OCI-LY1 (cell line): ENCODE results near the gene TRAPPC3.
A peak's percentile ranks its signal among the peaks of the same experiment; 100 is the strongest.

Experiments used
- H2AFZ ChIP-seq: fragments of 200-600 bp; sonication (generic), shearing (Covaris generic); 2 replicates; pipeline ENCODE4 v1.6.0; 2014; ENCODE audit warnings: antibody characterized with exemption, mild to moderate bottlenecking, low read length
- H3F3A ChIP-seq: fragments of 200-600 bp; sonication (generic), shearing (Covaris generic); 2 replicates; pipeline ENCODE4 v1.6.0; 2014; ENCODE audit warnings: mild to moderate bottlenecking, antibody characterized with exemption, low read length, moderate library complexity; ENCODE audit not compliant: insufficient read depth
- H3K27ac ChIP-seq: fragments of 200-600 bp; sonication (generic); 2 replicates; pipeline ENCODE4 v1.5.1; 2014; ENCODE audit warnings: low read length, mixed run types, mild to moderate bottlenecking, low read depth; ENCODE audit not compliant: poor library complexity, severe bottlenecking
- H3K27me3 ChIP-seq: fragments of 200-600 bp; sonication (generic); 2 replicates; pipeline ENCODE4 v1.6.0; 2014; ENCODE audit warnings: antibody characterized with exemption, mild to moderate bottlenecking, low read length, moderate library complexity; ENCODE audit not compliant: insufficient read depth
- H3K36me3 ChIP-seq: fragments of 200-600 bp; sonication (generic); 2 replicates; pipeline ENCODE4 v1.6.1; 2014; ENCODE audit warnings: mild to moderate bottlenecking, antibody characterized with exemption, low read length, moderate library complexity, mixed read lengths; ENCODE audit not compliant: insufficient read depth
- H3K4me1 ChIP-seq: fragments of 200-600 bp; sonication (generic); 2 replicates; pipeline ENCODE4 v1.5.1; 2014; ENCODE audit warnings: mild to moderate bottlenecking, low read length, moderate library complexity; ENCODE audit not compliant: insufficient read depth, severe bottlenecking
- H3K4me2 ChIP-seq: fragments of 200-600 bp; sonication (generic), shearing (Covaris generic); 2 replicates; pipeline ENCODE4 v1.6.1; 2014; ENCODE audit warnings: low read length
- H3K4me3 ChIP-seq: fragments of 200-600 bp; sonication (generic); 2 replicates; pipeline ENCODE4 v1.5.1; 2014; ENCODE audit warnings: low read length, low read depth, mild to moderate bottlenecking, mixed read lengths; ENCODE audit not compliant: poor library complexity, severe bottlenecking
- H3K79me2 ChIP-seq: fragments of 200-600 bp; shearing (Covaris generic); 2 replicates; pipeline ENCODE4 v1.6.1; 2016; ENCODE audit warnings: mixed run types, low read length, mixed read lengths; ENCODE audit not compliant: insufficient read depth
- H3K9ac ChIP-seq: fragments of 200-600 bp; sonication (generic), shearing (Covaris generic); 2 replicates; pipeline ENCODE4 v1.6.1; 2014; ENCODE audit warnings: mild to moderate bottlenecking, low read length, mixed read lengths
- H3K9me2 ChIP-seq: fragments of 200-600 bp; sonication (generic), shearing (Covaris generic); 2 replicates; pipeline ENCODE4 v1.6.1; 2014; ENCODE audit warnings: low read depth, mild to moderate bottlenecking, low read length, mixed read lengths
- H3K9me3 ChIP-seq: fragments of 200-600 bp; shearing (Covaris generic); 2 replicates; pipeline ENCODE4 v1.6.1; 2014; ENCODE audit warnings: low read length, mixed read lengths
- H4K20me1 ChIP-seq: fragments of 200-600 bp; sonication (generic), shearing (Covaris generic); 2 replicates; pipeline ENCODE4 v1.6.0; 2016; ENCODE audit warnings: mild to moderate bottlenecking, low read length; ENCODE audit not compliant: insufficient read depth
- EZH2 ChIP-seq: fragments of 200-600 bp; sonication (generic), shearing (Covaris generic); IDR thresholded peaks from 2 replicates; pipeline ENCODE4 v1.8.0; 2017; ENCODE audit warnings: borderline replicate concordance, mixed run types, mild to moderate bottlenecking, antibody characterized with exemption, low read length, moderate library complexity, mixed read lengths
- TF ChIP-seq, protein P1 (sequence below): fragments of 200-600 bp; sonication (generic), shearing (Covaris generic); IDR thresholded peaks from 2 replicates; pipeline ENCODE4 v1.5.1; 2017; ENCODE audit warnings: mild to moderate bottlenecking, antibody characterized with exemption, low read length, moderate library complexity, mixed read lengths

TRAPPC3 gene

GRCh38 chr1:36162680-36163239 is 13.5 kb upstream of the TRAPPC3 start:
- H3K27ac ChIP-seq: peak overlapping the region; percentile 85
- no peak overlapping the region for H2AFZ ChIP-seq
- H3K36me3 ChIP-seq: peaks cover 7% of the 10 kb centered on the region; the same call in 1 of the 2 replicates
- H3F3A ChIP-seq: no peaks in the 10 kb centered on the region
- H3K4me1 ChIP-seq: peaks cover 93% of the 10 kb centered on the region
- H3K79me2 ChIP-seq: peaks cover 41% of the 10 kb centered on the region
- TF ChIP-seq, protein P1, sequence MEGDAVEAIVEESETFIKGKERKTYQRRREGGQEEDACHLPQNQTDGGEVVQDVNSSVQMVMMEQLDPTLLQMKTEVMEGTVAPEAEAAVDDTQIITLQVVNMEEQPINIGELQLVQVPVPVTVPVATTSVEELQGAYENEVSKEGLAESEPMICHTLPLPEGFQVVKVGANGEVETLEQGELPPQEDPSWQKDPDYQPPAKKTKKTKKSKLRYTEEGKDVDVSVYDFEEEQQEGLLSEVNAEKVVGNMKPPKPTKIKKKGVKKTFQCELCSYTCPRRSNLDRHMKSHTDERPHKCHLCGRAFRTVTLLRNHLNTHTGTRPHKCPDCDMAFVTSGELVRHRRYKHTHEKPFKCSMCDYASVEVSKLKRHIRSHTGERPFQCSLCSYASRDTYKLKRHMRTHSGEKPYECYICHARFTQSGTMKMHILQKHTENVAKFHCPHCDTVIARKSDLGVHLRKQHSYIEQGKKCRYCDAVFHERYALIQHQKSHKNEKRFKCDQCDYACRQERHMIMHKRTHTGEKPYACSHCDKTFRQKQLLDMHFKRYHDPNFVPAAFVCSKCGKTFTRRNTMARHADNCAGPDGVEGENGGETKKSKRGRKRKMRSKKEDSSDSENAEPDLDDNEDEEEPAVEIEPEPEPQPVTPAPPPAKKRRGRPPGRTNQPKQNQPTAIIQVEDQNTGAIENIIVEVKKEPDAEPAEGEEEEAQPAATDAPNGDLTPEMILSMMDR: no peak
- no peak for TF ChIP-seq EZH2
- H3K9ac ChIP-seq: no peak overlapping the region; the same call in 1 of the 2 replicates
- no peaks in the 10 kb centered on the region for H3K9me2 ChIP-seq
- no peaks in the 10 kb centered on the region for H3K9me3 ChIP-seq
- H3K4me3 ChIP-seq: no peak overlapping the region
- no peaks in the 10 kb centered on the region for H3K27me3 ChIP-seq
- H3K4me2 ChIP-seq: no peak overlapping the region
- H4K20me1 ChIP-seq: no peaks in the 10 kb centered on the region

DNA sequence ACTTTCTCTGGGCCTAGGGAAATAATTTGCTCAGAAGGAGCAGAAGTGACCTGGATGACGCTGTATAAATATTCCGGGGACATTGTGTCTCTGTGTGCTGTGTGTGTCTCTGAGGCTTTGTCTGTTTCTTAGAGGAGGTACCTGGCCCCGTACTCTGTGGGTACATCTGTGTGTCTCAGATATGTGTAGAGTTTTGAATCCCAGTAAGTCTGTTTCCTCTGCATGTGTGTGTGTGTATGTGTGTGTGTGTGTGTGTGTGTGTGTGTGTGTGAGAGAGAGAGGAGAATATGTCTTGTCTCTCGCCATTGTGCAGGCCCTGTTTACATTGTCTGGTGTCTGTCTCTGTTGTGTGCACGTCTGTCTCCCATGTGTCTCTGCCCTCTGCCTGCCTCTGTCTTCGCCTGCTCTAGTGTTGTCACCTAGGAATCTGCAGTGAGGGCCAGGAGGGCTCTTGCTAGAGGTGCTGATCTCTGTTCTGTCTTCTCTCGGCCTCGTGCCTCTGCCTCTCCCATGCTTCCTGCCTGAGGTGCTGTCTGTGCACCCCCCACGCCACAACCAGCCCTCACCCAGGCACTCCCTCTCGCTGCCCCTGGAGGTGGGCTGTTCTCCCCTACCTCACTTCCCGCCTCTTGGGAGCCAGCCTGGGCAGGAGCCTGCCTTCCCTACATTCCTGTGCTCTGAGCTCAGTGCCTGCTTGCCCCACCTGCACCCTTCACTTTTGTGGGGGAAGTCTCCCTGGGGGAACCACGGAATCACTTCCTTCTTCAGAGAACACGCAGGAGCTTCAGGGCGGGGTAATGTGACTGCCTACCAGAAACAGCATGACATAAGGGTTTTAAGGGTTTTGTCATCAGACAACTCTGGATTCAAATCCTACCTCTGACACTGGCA is 12.6 kb upstream of the TRAPPC3 start:
- TF ChIP-seq EZH2: no peak
- TF ChIP-seq, protein P1: no peak
- no peaks in the 10 kb centered on the region for H4K20me1 ChIP-seq

DNA sequence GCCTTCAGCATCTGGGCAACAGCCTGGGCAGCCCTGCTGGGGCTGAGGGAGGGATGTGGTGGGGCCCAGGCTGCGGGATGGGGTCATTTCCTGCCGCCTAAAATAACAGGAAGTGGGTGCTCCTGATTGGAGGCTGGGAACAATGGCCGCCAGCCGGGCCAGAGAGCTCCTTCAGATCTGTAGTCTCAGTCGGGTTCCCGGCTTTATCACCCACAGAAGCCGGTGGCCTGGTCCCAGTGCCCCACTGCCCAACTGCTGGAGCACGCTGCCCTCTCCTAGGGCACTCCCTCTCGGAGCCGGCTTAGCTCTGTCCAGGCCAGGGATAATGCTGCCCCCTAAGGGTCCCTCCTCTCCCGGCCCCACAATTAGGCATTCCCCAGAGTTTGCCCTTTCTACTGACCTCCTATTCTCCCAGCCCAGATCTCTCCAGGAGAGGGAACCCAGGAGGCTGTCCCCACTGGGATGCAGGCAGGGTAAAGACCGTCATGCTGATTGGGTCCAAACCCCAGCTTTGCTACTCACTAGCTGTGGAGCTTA is 11.7 kb upstream of the TRAPPC3 start:
- Histone ChIP-seq H3K9ac (peak overlapping the region; percentile 50), H3K27me3 (no peaks in the 10 kb centered on the region), H3K4me2 (peak overlapping the region; percentile 74), H3K4me1 (peaks cover 84% of the 10 kb centered on the region), H3K4me3 (peak overlapping the region; percentile 40), H3K9me3 (no peaks in the 10 kb centered on the region), H3K79me2 (peaks cover 50% of the 10 kb centered on the region), H3K27ac (peak overlapping the region; percentile 85), H3K9me2 (no peaks in the 10 kb centered on the region), H2AFZ (no peak overlapping the region), H4K20me1 (no peaks in the 10 kb centered on the region), H3K36me3 (no peaks in the 10 kb centered on the region), H3F3A (no peaks in the 10 kb centered on the region)
- TF ChIP-seq EZH2: no peak
- TF ChIP-seq, protein P1: peak; percentile 41; the same call in 1 of the 2 replicates

More for the DNA sequence above, 12.6 kb upstream of the TRAPPC3 start:
- peak overlapping the region; percentile 85 for H3K27ac ChIP-seq
- H2AFZ ChIP-seq: no peak overlapping the region
- no peaks in the 10 kb centered on the region for H3K27me3 ChIP-seq
- peak overlapping the region; percentile 50; the same call in 1 of the 2 replicates for H3K9ac ChIP-seq
- H3K4me3 ChIP-seq: peak overlapping the region; percentile 40
- no peaks in the 10 kb centered on the region for H3F3A ChIP-seq
- H3K4me2 ChIP-seq: peak overlapping the region; percentile 74
- no peaks in the 10 kb centered on the region for H3K9me2 ChIP-seq
- peaks cover 92% of the 10 kb centered on the region for H3K4me1 ChIP-seq
- H3K36me3 ChIP-seq: no peaks in the 10 kb centered on the region
- peaks cover 50% of the 10 kb centered on the region for H3K79me2 ChIP-seq
- no peaks in the 10 kb centered on the region for H3K9me3 ChIP-seq
